CD4-positive, alpha-beta T cell treated with Interleukin-10 for 1 hour (primary cell): Measurements from ENCODE around the gene ZMAT3.
"Not testable (repeated sequence)": the region's sequence is repeated elsewhere in the genome, so short reads cannot be mapped to it uniquely, and the experiment has no call there.

Experiments
- DNase-seq: peaks from one replicate; pipeline ENCODE4 v3.0.0-alpha.2; 2020

ZMAT3 gene

GRCh38 chr3:179068779-179069530, 2.7 kb downstream of the ZMAT3 start:
- peak; percentile 53 for DNase-seq

GRCh38 chr3:179067839-179068238, 3.8 kb downstream of the ZMAT3 start:
- DNase-seq: no peak

GRCh38 chr3:179067291-179067690, 4.3 kb downstream of the ZMAT3 start:
- DNase-seq: no peak

GRCh38 chr3:179063945-179064560, 7.6 kb downstream of the ZMAT3 start:
- DNase-seq: no peak

- no peak for DNase-seq
Measured at GRCh38 chr3:179056326-179056725, 15.3 kb downstream of the ZMAT3 start.

- not testable (repeated sequence) for DNase-seq
Measured at GRCh38 chr3:179054565-179054964, 17.0 kb downstream of the ZMAT3 start.

GRCh38 chr3:179046497-179047353, 24.9 kb downstream of the ZMAT3 start:
- no peak for DNase-seq

DNA sequence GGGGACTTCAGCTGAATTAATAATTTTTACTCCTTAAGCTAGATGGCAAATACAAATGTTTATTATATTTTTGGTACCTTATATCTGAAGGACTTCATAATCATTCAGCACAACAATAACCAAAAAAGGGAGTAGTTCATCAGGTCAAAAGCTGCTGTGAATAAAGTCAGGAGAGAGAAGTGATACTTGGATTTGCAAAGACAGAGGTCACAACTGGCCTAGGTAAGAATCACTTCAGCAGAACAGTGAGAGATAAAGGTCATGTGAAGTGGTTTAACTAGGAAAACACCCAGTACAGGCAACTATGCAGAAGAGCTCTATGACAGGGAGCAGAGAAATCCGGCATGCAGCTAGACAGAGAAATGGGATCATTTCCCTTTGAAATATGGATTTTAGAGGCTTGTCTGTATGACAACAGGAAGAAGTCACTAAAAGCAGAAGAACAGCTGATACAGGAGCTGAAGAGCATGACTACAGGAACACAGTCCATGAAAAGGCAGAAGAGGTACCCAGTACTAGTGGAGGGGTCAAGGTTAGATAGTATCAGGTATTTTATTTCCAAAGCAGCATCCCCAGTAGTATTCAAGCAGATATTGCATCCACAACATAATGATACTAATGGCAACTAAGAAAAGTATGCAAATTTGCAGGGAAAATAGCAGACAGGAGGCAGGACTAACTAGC, 25.7 kb downstream of the ZMAT3 start:
- DNase-seq: no peak

- DNase-seq: not testable (repeated sequence)
Measured at GRCh38 chr3:179038899-179039251, 32.7 kb downstream of the ZMAT3 start.

- DNase-seq: no peak
Measured at GRCh38 chr3:179038216-179038898, 33.3 kb downstream of the ZMAT3 start.

DNA sequence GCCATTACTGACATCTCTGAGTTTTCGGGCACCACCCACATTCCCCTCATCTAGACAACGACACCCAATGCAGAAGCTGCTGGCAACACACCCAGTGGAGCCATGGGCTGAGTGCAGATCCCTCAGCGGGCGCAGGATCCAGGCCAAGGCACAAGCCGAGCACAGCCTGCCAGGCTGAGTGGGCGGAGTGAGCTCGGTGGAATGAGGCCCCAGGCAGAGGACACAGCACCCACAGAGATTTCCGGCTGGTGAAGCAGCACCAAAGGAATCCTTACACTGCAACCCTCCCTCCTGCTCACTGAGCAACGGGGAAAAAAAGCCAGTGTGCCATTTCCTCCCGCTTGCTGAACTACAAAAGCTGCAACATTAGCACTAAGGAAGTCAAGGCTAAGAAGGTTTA, 34.3 kb downstream of the ZMAT3 start:
- DNase-seq: peak; percentile 59

DNA sequence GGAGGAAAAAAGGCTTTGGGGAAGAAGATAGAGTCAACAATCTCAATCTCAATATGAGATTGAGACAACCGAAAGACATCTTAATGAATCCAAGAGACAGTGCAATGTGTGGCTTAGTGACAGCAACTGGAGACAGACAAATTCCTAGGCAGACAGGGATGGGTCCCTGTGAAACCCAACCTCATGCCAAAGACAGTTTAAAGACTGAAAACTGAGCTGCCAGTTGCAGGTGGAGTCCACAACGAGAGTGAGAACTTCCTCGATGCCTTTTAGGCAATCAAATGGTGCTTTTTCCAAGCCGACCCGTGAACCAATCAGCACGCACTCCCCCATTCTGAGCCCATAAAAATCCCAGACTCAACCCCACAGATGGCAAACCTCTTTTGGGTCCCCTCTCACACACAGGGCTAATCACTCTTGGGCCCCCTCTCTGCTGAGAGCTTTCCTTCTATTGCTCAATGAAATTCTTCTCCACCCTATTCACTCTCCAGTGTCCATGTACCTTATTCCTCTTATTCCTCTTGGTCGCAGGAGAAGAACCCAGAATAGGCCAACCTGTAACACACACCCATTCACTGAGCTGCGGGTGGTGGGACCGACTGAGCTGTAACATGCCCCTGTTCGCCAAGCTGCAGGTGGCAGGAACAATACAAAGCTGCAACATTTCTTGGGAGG, 34.8 kb downstream of the ZMAT3 start:
- no peak for DNase-seq

- no peak for DNase-seq
Measured at GRCh38 chr3:179036226-179036625, 35.4 kb downstream of the ZMAT3 start.

GRCh38 chr3:179035232-179035631, 36.4 kb downstream of the ZMAT3 start:
- DNase-seq: no peak

DNA sequence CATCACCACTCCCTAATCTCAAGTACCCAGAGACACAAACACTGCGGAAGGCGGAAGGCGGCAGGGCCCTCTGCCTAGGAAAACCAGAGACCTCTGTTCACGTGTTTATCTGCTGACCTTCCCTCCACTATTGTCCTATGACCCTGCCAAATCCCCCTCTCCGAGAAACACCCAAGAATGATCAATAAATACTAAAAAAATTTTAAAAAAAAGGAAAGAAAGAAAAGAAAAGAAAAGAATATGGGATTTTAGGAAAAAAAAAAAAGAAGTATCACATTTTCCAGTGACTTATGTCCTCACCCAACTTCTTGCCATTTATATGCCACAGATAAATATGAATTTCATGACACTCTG, 38.3 kb downstream of the ZMAT3 start:
- not testable (repeated sequence) for DNase-seq

- not testable (repeated sequence) for DNase-seq
Measured at GRCh38 chr3:179032454-179033303, 38.9 kb downstream of the ZMAT3 start.

- DNase-seq: no peak
Measured at GRCh38 chr3:179029096-179029495, 42.5 kb downstream of the ZMAT3 start.

- DNase-seq: no peak
Measured at GRCh38 chr3:179028408-179028807, 43.2 kb downstream of the ZMAT3 start.

GRCh38 chr3:179027326-179027900, 44.2 kb downstream of the ZMAT3 start:
- no peak for DNase-seq

- no peak for DNase-seq
Measured at GRCh38 chr3:179026636-179027035, 45.0 kb downstream of the ZMAT3 start.
